ENCODE data around the gene CPN1. TPM values are rescaled to one million over a fixed set of nuclear protein-coding genes. Genes with fewer than 3 reads are reported as not detected.

The CPN1 gene
- total and polyA plus RNA-seq, 2 experiments from 2014 or later = 2.8 to 4.6 TPM

- DNase-seq (ENCODE audit: low spot score) = no peak
- no peak overlapping the region for H3K4me3 ChIP-seq
- H3K4me2 ChIP-seq = no peak overlapping the region
- no peak overlapping the region for H3K27ac ChIP-seq
- no peaks in the 10 kb centered on the region for H3K9me3 ChIP-seq (ENCODE audit: low read depth)
- 83% methylated on average over 2 of the region's 2 CpGs for WGBS (ENCODE audit: low lambda C conversion rate, missing lambda C conversion rate)
- no peaks in the 10 kb centered on the region for H3K36me3 ChIP-seq (replicated peaks; ENCODE audit: insufficient read depth, low read depth)
- no peak for TF ChIP-seq EZH2phosphoT487 (IDR thresholded peaks at IDR 0.05; ENCODE audit: low read depth, severe bottlenecking, unreplicated experiment)
- H3K27me3 ChIP-seq = no peaks in the 10 kb centered on the region
- H3K4me1 ChIP-seq (ENCODE audit: insufficient read depth) = no peaks in the 10 kb centered on the region
- H3K9me2 ChIP-seq (replicated peaks; ENCODE audit: insufficient read depth) = no peaks in the 10 kb centered on the region
- no peaks in the 10 kb centered on the region for H4K20me1 ChIP-seq (ENCODE audit: insufficient read depth, poor library complexity, severe bottlenecking)
- H3K79me2 ChIP-seq = no peaks in the 10 kb centered on the region
- no peak overlapping the region for H2AFZ ChIP-seq
Observed at GRCh38 chr10:100076750-100077149, 4.9 kb downstream of the CPN1 start.

GRCh38 chr10:100075426-100076220 is 6.0 kb downstream of the CPN1 start:
- Histone ChIP-seq H3K36me3 (replicated peaks; ENCODE audit: insufficient read depth, low read depth) (no peaks in the 10 kb centered on the region), H3K27me3 (no peaks in the 10 kb centered on the region), H3K79me2 (no peaks in the 10 kb centered on the region), H3K27ac (no peak overlapping the region), H3K4me2 (no peak overlapping the region), H3K9me3 (ENCODE audit: low read depth) (no peaks in the 10 kb centered on the region), H3K4me1 (ENCODE audit: insufficient read depth) (no peaks in the 10 kb centered on the region), H3K9me2 (replicated peaks; ENCODE audit: insufficient read depth) (no peaks in the 10 kb centered on the region), H2AFZ (no peak overlapping the region), H4K20me1 (ENCODE audit: insufficient read depth, poor library complexity, severe bottlenecking) (no peaks in the 10 kb centered on the region), H3K4me3 (no peak overlapping the region)
- 94% methylated on average over 18 of the region's 18 CpGs for WGBS (ENCODE audit: low lambda C conversion rate, missing lambda C conversion rate)
- no peak for DNase-seq (ENCODE audit: low spot score)
- TF ChIP-seq EZH2phosphoT487 (IDR thresholded peaks at IDR 0.05; ENCODE audit: low read depth, severe bottlenecking, unreplicated experiment) (no peak), CTCF (IDR thresholded peaks at IDR 0.05; ENCODE audit: poor library complexity) (no peak), EZH2 (IDR thresholded peaks at IDR 0.05; ENCODE audit: borderline replicate concordance) (no peak)

GRCh38 chr10:100072514-100072913 is 9.2 kb downstream of the CPN1 start:
- no peak for DNase-seq (ENCODE audit: low spot score)
- Histone ChIP-seq H3K79me2 (no peaks in the 10 kb centered on the region), H2AFZ (no peak overlapping the region), H3K27me3 (no peaks in the 10 kb centered on the region), H3K9me2 (replicated peaks; ENCODE audit: insufficient read depth) (no peaks in the 10 kb centered on the region), H3K36me3 (replicated peaks; ENCODE audit: insufficient read depth, low read depth) (no peaks in the 10 kb centered on the region), H3K27ac (no peak overlapping the region), H4K20me1 (ENCODE audit: insufficient read depth, poor library complexity, severe bottlenecking) (no peaks in the 10 kb centered on the region), H3K4me3 (no peak overlapping the region), H3K4me2 (no peak overlapping the region), H3K4me1 (ENCODE audit: insufficient read depth) (no peaks in the 10 kb centered on the region), H3K9me3 (ENCODE audit: low read depth) (no peaks in the 10 kb centered on the region)
- TF ChIP-seq EZH2 (IDR thresholded peaks at IDR 0.05; ENCODE audit: borderline replicate concordance) (no peak), CTCF (IDR thresholded peaks at IDR 0.05; ENCODE audit: poor library complexity) (no peak), EZH2phosphoT487 (IDR thresholded peaks at IDR 0.05; ENCODE audit: low read depth, severe bottlenecking, unreplicated experiment) (no peak)

GRCh38 chr10:100071529-100071928 is 10.1 kb downstream of the CPN1 start:
- Histone ChIP-seq H2AFZ (no peak overlapping the region), H3K4me1 (ENCODE audit: insufficient read depth) (no peaks in the 10 kb centered on the region), H3K27ac (no peak overlapping the region), H4K20me1 (ENCODE audit: insufficient read depth, poor library complexity, severe bottlenecking) (no peaks in the 10 kb centered on the region), H3K27me3 (no peaks in the 10 kb centered on the region), H3K4me2 (no peak overlapping the region), H3K4me3 (no peak overlapping the region), H3K36me3 (replicated peaks; ENCODE audit: insufficient read depth, low read depth) (no peaks in the 10 kb centered on the region), H3K79me2 (no peaks in the 10 kb centered on the region), H3K9me3 (ENCODE audit: low read depth) (no peaks in the 10 kb centered on the region), H3K9me2 (replicated peaks; ENCODE audit: insufficient read depth) (no peaks in the 10 kb centered on the region)
- WGBS (ENCODE audit: low lambda C conversion rate, missing lambda C conversion rate) = 87% methylated on average over 2 of the region's 2 CpGs
- no peak for DNase-seq (ENCODE audit: low spot score)
- TF ChIP-seq CTCF (IDR thresholded peaks at IDR 0.05; ENCODE audit: poor library complexity) (no peak), EZH2phosphoT487 (IDR thresholded peaks at IDR 0.05; ENCODE audit: low read depth, severe bottlenecking, unreplicated experiment) (no peak), EZH2 (IDR thresholded peaks at IDR 0.05; ENCODE audit: borderline replicate concordance) (no peak)
